HL-60 (cell line): ENCODE results near the gene STRN3.
"Not testable (repeated sequence)": the region's sequence is repeated elsewhere in the genome, so short reads cannot be mapped to it uniquely, and the experiment has no call there.

ENCODE experiments used
- DNase-seq, 2 experiments: peaks; one replicate each; pipeline ENCODE4 v3.0.0-alpha.2; 2010 to 2020; ENCODE audit warnings: low read depth in 1 of 2, low spot score in 1 of 2
- H3K27ac ChIP-seq: fragments of 250-450 bp; sonication (Bioruptor Pico); replicated peaks from 2 replicates; pipeline ENCODE4 v1.5.1; 2020; ENCODE audit warnings: mild to moderate bottlenecking, moderate library complexity
- H3K27me3 ChIP-seq: fragments of 250-450 bp; sonication (Bioruptor Pico); 2 replicates; pipeline ENCODE4 v1.5.1; 2021; ENCODE audit warnings: mild to moderate bottlenecking, moderate library complexity; ENCODE audit not compliant: insufficient read depth, poor library complexity, severe bottlenecking
- H3K4me3 ChIP-seq: replicated peaks from 2 replicates; pipeline ENCODE4 v1.5.1; 2011; ENCODE audit warnings: mild to moderate bottlenecking, control low read depth, low read length; ENCODE audit not compliant: insufficient read depth
- CTCF ChIP-seq: IDR thresholded peaks from one replicate; pipeline ENCODE4 v1.5.1; 2011; ENCODE audit warnings: low read length, control low read depth, inconsistent platforms; ENCODE audit not compliant: insufficient read depth
- GABPA ChIP-seq: IDR thresholded peaks from 2 replicates; pipeline ENCODE4 v1.6.1; 2012; ENCODE audit warnings: low read depth
- POLR2AphosphoS5 ChIP-seq: IDR thresholded peaks from 2 replicates; pipeline ENCODE4 v1.6.1; 2012; ENCODE audit warnings: low read depth
- REST ChIP-seq: IDR thresholded peaks from 2 replicates; pipeline ENCODE4 v1.6.1; 2012; ENCODE audit warnings: low read depth; ENCODE audit not compliant: insufficient replicate concordance
- SPI1 ChIP-seq: IDR thresholded peaks from 2 replicates; pipeline ENCODE4 v1.6.1; 2012; ENCODE audit warnings: low read depth, mild to moderate bottlenecking, borderline replicate concordance

STRN3 gene

GRCh38 chr14:30906752-30907658, 119.2 kb downstream of the STRN3 start:
- no peak overlapping the region for H3K27ac ChIP-seq
- H3K27me3 ChIP-seq: no peaks in the 10 kb centered on the region
- no peak overlapping the region for H3K4me3 ChIP-seq
- TF ChIP-seq GABPA (no peak), POLR2AphosphoS5 (no peak), SPI1 (no peak), CTCF (no peak), REST (no peak)
- peak; percentile 4 to 5 for DNase-seq

- TF ChIP-seq CTCF (no peak), REST (no peak), POLR2AphosphoS5 (no peak), GABPA (no peak), SPI1 (no peak)
- H3K4me3 ChIP-seq: no peak overlapping the region
- no peaks in the 10 kb centered on the region for H3K27me3 ChIP-seq
- no peak overlapping the region for H3K27ac ChIP-seq
- no peak for DNase-seq
Observed at GRCh38 chr14:30903285-30904124, 122.7 kb downstream of the STRN3 start.

GRCh38 chr14:30897121-30897520, 129.1 kb downstream of the STRN3 start:
- DNase-seq, H3K4me3 ChIP-seq, H3K27ac ChIP-seq, H3K27me3 ChIP-seq: not testable (repeated sequence)

- no peak for DNase-seq
- Histone ChIP-seq H3K27ac (no peak overlapping the region), H3K27me3 (no peaks in the 10 kb centered on the region), H3K4me3 (no peak overlapping the region)
- TF ChIP-seq GABPA: no peak
- no peak for TF ChIP-seq SPI1
- TF ChIP-seq REST: no peak
- no peak for TF ChIP-seq CTCF
- no peak for TF ChIP-seq POLR2AphosphoS5
Observed at GRCh38 chr14:30896435-30896834, 129.7 kb downstream of the STRN3 start.
